SK-N-SH (cell line): Measurements from ENCODE around the gene PDE10A. TPM values are rescaled to one million over a fixed set of nuclear protein-coding genes. Genes with fewer than 3 reads are reported as not detected.
A peak's percentile ranks its signal among the peaks of the same experiment; 100 is the strongest.

Experiments
- CTCF ChIA-PET: fragments of 300-600, 350-600 bp; formaldehyde crosslinking; extraction: SDS; loops from one replicate; lab custom pipeline; 2021; lab: Yijun Ruan, JAX
- POLR2A ChIA-PET: fragments of 350-600 bp; sonication (Branson Sonifier 250); formaldehyde crosslinking; extraction: SDS; loops from one replicate; lab custom pipeline; 2020; ENCODE audit warnings: antibody characterized with exemption, inconsistent platforms; lab: Yijun Ruan, JAX
- DNase-seq: peaks from one replicate; pipeline ENCODE4 v3.0.0; 2012
- H2AFZ ChIP-seq: fragments of 200-600 bp; sonication (generic); 2 replicates; pipeline ENCODE4 v1.8.1; 2016; ENCODE audit warnings: antibody characterized with exemption, mild to moderate bottlenecking, low read depth
- H3F3A ChIP-seq: fragments of 200-600 bp; sonication (generic); replicated peaks from 2 replicates; pipeline ENCODE3; 2016; ENCODE audit warnings: antibody characterized with exemption, mild to moderate bottlenecking; ENCODE audit not compliant: insufficient read depth
- H3K27ac ChIP-seq, 2 experiments: fragments of 200-500 bp in 1 of 2; fragments of 200-600 bp in 1 of 2; sonication (Bioruptor generic) in 1 of 2; sonication (generic), shearing (Covaris generic) in 1 of 2; 2 replicates each; pipeline versions ENCODE4 v1.5.1 to v1.6.1; 2014 to 2016; ENCODE audit warnings: low read depth in 2 of 2, inconsistent platforms in 1 of 2, low read length in 1 of 2, mild to moderate bottlenecking in 1 of 2, mixed read lengths in 1 of 2
- H3K27me3 ChIP-seq: fragments of 200-600 bp; sonication (generic), shearing (Covaris generic); 2 replicates; pipeline ENCODE4 v1.6.1; 2016; ENCODE audit warnings: mixed run types; ENCODE audit not compliant: insufficient read depth
- H3K36me3 ChIP-seq, 2 experiments: fragments of 200-500 bp in 1 of 2; fragments of 200-600 bp in 1 of 2; sonication (Bioruptor generic) in 1 of 2; sonication (generic) in 1 of 2; replicated peaks in 1 of 2; 2 replicates each; pipeline versions ENCODE3 to v1.5.1; 2014 to 2016; ENCODE audit warnings: low read length in 1 of 2, mild to moderate bottlenecking in 1 of 2; ENCODE audit not compliant: insufficient read depth in 2 of 2, control insufficient read depth in 1 of 2
- H3K4me1 ChIP-seq, 2 experiments: fragments of 200-500 bp in 1 of 2; fragments of 200-600 bp in 1 of 2; sonication (Bioruptor generic) in 1 of 2; sonication (generic), shearing (Covaris generic) in 1 of 2; 2 replicates each; pipeline versions ENCODE4 v1.5.1 to v1.6.1; 2014 to 2016; ENCODE audit warnings: low read depth in 1 of 2, low read length in 1 of 2, mixed run types in 1 of 2; ENCODE audit not compliant: insufficient read depth in 2 of 2, control insufficient read depth in 1 of 2
- H3K4me2 ChIP-seq: fragments of 200-600 bp; sonication (generic), shearing (Covaris generic); 2 replicates; pipeline ENCODE4 v1.6.1; 2017; ENCODE audit warnings: mixed run types
- H3K4me3 ChIP-seq, 2 experiments: fragments of 200-500 bp in 1 of 2; fragments of 200-600 bp in 1 of 2; sonication (Bioruptor generic) in 1 of 2; sonication (generic), shearing (Covaris generic) in 1 of 2; 2 replicates each; pipeline versions ENCODE4 v1.5.1 to v1.8.1; 2014 to 2016; ENCODE audit warnings: low read depth in 2 of 2, inconsistent platforms in 1 of 2, low read length in 1 of 2, mild to moderate bottlenecking in 1 of 2, mixed read lengths in 1 of 2, moderate library complexity in 1 of 2
- H3K79me2 ChIP-seq: fragments of 200-600 bp; sonication (generic); 2 replicates; pipeline ENCODE4 v1.8.1; 2017; ENCODE audit warnings: mild to moderate bottlenecking; ENCODE audit not compliant: insufficient read depth
- H3K9ac ChIP-seq: fragments of 200-600 bp; sonication (generic); 2 replicates; pipeline ENCODE4 v1.6.1; 2017; ENCODE audit warnings: mixed run types
- H3K9me2 ChIP-seq: fragments of 200-600 bp; sonication (generic); 2 replicates; pipeline ENCODE4 v1.6.1; 2017; ENCODE audit warnings: mixed run types
- H3K9me3 ChIP-seq: fragments of 200-600 bp; sonication (generic); 2 replicates; pipeline ENCODE4 v1.6.1; 2017; ENCODE audit warnings: mixed run types, mild to moderate bottlenecking, moderate library complexity
- H4K20me1 ChIP-seq: fragments of 200-600 bp; sonication (generic); 2 replicates; pipeline ENCODE4 v1.6.1; 2017; ENCODE audit warnings: mild to moderate bottlenecking, mixed run types; ENCODE audit not compliant: insufficient read depth
- EP300 ChIP-seq, 2 experiments: IDR thresholded peaks; 2 replicates each; pipeline versions ENCODE4 v1.4.0 to v1.6.1; 2012; ENCODE audit warnings: borderline replicate concordance in 1 of 2, low read depth in 1 of 2, low read length in 1 of 2
- EZH2phosphoT487 ChIP-seq: fragments of 200-600 bp; sonication (generic); IDR thresholded peaks from 2 replicates; pipeline ENCODE4 v1.6.1; 2017; ENCODE audit warnings: low read depth, mixed run types, mild to moderate bottlenecking, antibody characterized with exemption, moderate library complexity, borderline replicate concordance
- FOSL2 ChIP-seq: IDR thresholded peaks from 2 replicates; pipeline ENCODE4 v1.4.0; 2012; ENCODE audit warnings: low read depth, mild to moderate bottlenecking, moderate library complexity, borderline replicate concordance
- FOXM1 ChIP-seq: IDR thresholded peaks from 2 replicates; pipeline ENCODE4 v1.4.0; 2012; ENCODE audit warnings: low read depth, mild to moderate bottlenecking
- GATA2 ChIP-seq: sonication (generic); formaldehyde crosslinking; IDR thresholded peaks from 2 replicates; pipeline ENCODE4 v1.5.0; 2020; ENCODE audit warnings: mild to moderate bottlenecking, missing genetic modification reagents
- IRF3 ChIP-seq: fragments of 150-350 bp; IDR thresholded peaks from 2 replicates; pipeline ENCODE4 v1.6.1; 2016; ENCODE audit warnings: mild to moderate bottlenecking, low read depth, low read length
- MAX ChIP-seq: IDR thresholded peaks from 2 replicates; pipeline ENCODE4 v1.4.0; 2012; ENCODE audit warnings: low read depth
- NFIC ChIP-seq: IDR thresholded peaks from 2 replicates; pipeline ENCODE4 v1.4.0; 2012; ENCODE audit warnings: borderline replicate concordance
- RAD21 ChIP-seq: IDR thresholded peaks from 2 replicates; pipeline ENCODE4 v1.6.1; 2012; ENCODE audit warnings: mild to moderate bottlenecking, low read length
- RCOR1 ChIP-seq: fragments of 150-350 bp; IDR thresholded peaks from 2 replicates; pipeline ENCODE4 v1.6.1; 2017; ENCODE audit warnings: antibody characterized with exemption, low read length
- RFX5 ChIP-seq: IDR thresholded peaks from 2 replicates; pipeline ENCODE4 v1.6.1; 2012; ENCODE audit warnings: mild to moderate bottlenecking, improper control_type of control experiment, low read length
- RXRA ChIP-seq: IDR thresholded peaks from 2 replicates; pipeline ENCODE4 v1.4.0; 2012; ENCODE audit warnings: low read depth, mild to moderate bottlenecking, borderline replicate concordance
- SIN3A ChIP-seq: IDR thresholded peaks from 2 replicates; pipeline ENCODE4 v1.6.1; 2012; ENCODE audit warnings: low read depth, mild to moderate bottlenecking, low read length, moderate library complexity, borderline replicate concordance
- SMC3 ChIP-seq: IDR thresholded peaks from 2 replicates; pipeline ENCODE4 v1.6.1; 2012; ENCODE audit warnings: low read depth, low read length, improper control_type of control experiment
- TAF1 ChIP-seq: IDR thresholded peaks from 2 replicates; pipeline ENCODE4 v1.6.1; 2012; ENCODE audit warnings: low read depth, mild to moderate bottlenecking, low read length, moderate library complexity, borderline replicate concordance
- TEAD4 ChIP-seq: IDR thresholded peaks from 2 replicates; pipeline ENCODE4 v1.4.0; 2012; ENCODE audit warnings: mild to moderate bottlenecking, borderline replicate concordance; ENCODE audit not compliant: insufficient read depth
- YY1 ChIP-seq: IDR thresholded peaks from 2 replicates; pipeline ENCODE4 v1.4.0; 2012; ENCODE audit warnings: low read depth, mild to moderate bottlenecking
- WGBS: methylation state at CpG from one replicate; pipeline ENCODE4 v1.1.6; 2017; ENCODE audit warnings: low lambda C conversion rate; 5-methylcytosine and 5-hydroxymethylcytosine counted together
- polyA plus RNA-seq, 3 experiments: library from polyadenylated mRNA; depleted of rRNA; stranded (reverse); fragments of >200 nt; gene quantifications; 2 replicates each; pipeline ENCODE4 v1.2.3, GENCODE V29; 2012

Gene PDE10A
- polyA plus RNA-seq, 1 of the 3 experiments (the other 2 are of a cell fraction), result 0.43 TPM

- no peak for DNase-seq
- H3K27ac ChIP-seq, result no peak overlapping the region
- no peaks in the 10 kb centered on the region for H3K36me3 ChIP-seq
- peaks cover 41% of the 10 kb centered on the region for H3K27me3 ChIP-seq
- H4K20me1 ChIP-seq, result no peaks in the 10 kb centered on the region
- POLR2A ChIA-PET, result no interaction called here
- peak overlapping the region in 1 of 2 experiments; percentile 52; a peak in 2 of 4 replicates for H3K4me3 ChIP-seq
- H3F3A ChIP-seq, result no peaks in the 10 kb centered on the region
- H3K9ac ChIP-seq, result no peak overlapping the region
- no peak for TF ChIP-seq NFIC
- no peak for TF ChIP-seq RFX5
- no peak for TF ChIP-seq IRF3
- no peak for TF ChIP-seq GATA2 (CRISPR knock-in tag)
- no peak for TF ChIP-seq SIN3A
- TF ChIP-seq RXRA, result no peak
- TF ChIP-seq EZH2phosphoT487, result no peak
- TF ChIP-seq SMC3, result no peak
- TF ChIP-seq MAX, result no peak
- TF ChIP-seq FOXM1, result no peak
- TF ChIP-seq EP300 (IDR thresholded peaks at IDR 0.05; ENCODE audit: borderline replicate concordance in 1 of 2, low read depth in 1 of 2, low read length in 1 of 2), result no peak
- TF ChIP-seq TAF1, result no peak
- TF ChIP-seq RCOR1, result no peak
- TF ChIP-seq YY1, result no peak
- TF ChIP-seq TEAD4, result no peak
- TF ChIP-seq RAD21, result no peak
- no peak for TF ChIP-seq FOSL2
- H3K4me2 ChIP-seq, result peak overlapping the region; percentile 78
- no peaks in the 10 kb centered on the region for H3K9me2 ChIP-seq
- no peaks in the 10 kb centered on the region for H3K79me2 ChIP-seq
- H2AFZ ChIP-seq, result no peak overlapping the region
- CTCF ChIA-PET, result no interaction called here
- 43% methylated on average over 24 of the region's 25 CpGs for WGBS
- H3K4me1 ChIP-seq, result peaks cover 0 to 2% of the 10 kb centered on the region in 2 experiments; a peak in 1 of 4 replicates
- no peaks in the 10 kb centered on the region for H3K9me3 ChIP-seq
These were observed 1.7 kb upstream of the PDE10A start for GRCh38 chr6:165664559-165665383.
